GM18505 (cell line): Measurements from ENCODE around the gene MVB12B.
"Not testable (repeated sequence)": the region's sequence is repeated elsewhere in the genome, so short reads cannot be mapped to it uniquely, and the experiment has no call there.

Experiments used
- ATAC-seq: cut with Tn5 transposase; IDR thresholded peaks from one replicate; pipeline ENCODE4 v1.9.1; 2021; ENCODE audit not compliant: unreplicated experiment
- POLR2A ChIP-seq: IDR thresholded peaks from 4 replicates; pipeline ENCODE4 v1.6.1; 2011; ENCODE audit warnings: borderline replicate concordance; ENCODE audit not compliant: insufficient read depth, insufficient read length; ENCODE audit errors: extremely low read depth

MVB12B gene

DNA sequence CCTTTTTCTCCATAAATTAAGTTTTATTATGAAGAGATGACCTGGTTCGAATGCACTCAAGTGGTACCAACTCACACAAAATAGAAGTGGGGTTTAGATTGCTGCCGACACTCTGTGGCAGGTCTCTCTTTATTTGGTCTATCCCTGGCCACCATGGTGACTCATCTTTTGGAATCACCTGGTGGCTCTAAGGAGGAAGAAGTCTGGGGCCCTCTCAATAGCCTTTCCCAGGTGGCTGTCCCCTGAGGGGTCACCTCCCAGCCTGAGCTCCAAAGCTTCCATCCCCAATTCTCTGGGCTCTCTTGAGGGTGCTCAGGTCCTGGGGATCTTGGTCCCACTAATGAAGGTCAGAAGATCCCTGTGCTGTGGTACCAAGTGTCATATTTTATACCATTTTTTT, 136.8 kb downstream of the MVB12B start:
- ATAC-seq: no peak
- TF ChIP-seq POLR2A: no peak

DNA sequence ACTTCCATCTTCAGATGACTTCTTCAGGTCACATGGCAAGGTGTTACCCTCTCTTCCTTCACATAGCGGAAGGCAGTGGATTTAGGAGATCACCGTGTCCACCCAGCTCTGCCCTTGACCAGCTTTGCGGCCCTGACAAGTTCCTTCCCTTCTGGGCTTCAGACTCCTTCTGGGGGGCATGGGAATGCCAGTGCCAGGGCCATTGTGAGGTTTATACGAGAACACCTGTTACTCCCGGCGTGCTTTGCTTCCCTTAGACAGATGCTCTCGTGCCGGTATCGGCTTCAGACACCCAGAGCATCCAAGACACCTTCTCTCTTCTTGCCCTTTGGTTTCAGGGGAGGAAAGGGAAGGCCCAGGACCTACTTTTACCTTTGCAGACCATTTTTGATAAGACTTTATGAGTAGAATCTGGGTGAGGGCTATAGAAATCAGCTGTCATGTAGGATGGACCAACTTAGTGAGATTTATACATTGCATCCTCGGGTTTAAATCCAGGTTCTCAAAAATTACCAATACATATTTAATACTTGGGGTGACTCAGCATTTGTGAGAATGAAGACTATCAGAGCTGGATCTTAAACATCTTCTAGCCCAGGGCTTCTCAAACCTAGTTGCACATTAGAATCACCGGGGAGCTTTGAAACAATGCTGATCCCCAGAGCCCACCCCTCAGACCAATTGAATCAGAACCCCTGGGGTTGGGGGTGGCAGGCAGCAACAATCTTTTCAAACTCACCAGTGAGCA, 138.2 kb downstream of the MVB12B start:
- no peak for ATAC-seq
- no peak for TF ChIP-seq POLR2A

DNA sequence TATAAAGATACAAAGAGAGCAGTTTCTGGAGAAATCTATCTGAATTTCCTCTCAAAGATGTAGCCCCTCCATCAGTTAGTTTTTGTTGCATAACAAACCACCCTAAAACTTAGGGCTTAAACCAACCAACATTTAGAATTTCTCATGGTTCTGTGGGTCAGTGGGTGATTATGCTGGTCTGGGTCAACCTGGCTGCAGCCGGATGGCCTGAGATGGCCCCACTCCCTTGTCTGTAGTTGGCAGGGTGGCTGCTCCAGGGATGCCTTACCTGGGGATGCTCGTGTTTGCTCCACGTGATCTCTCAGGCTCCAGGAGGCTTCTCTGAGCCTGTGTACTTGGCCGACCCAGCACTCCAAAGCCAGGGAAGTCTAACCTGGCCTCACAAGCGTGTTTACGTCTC, 139.3 kb downstream of the MVB12B start:
- TF ChIP-seq POLR2A: no peak
- no peak for ATAC-seq

DNA sequence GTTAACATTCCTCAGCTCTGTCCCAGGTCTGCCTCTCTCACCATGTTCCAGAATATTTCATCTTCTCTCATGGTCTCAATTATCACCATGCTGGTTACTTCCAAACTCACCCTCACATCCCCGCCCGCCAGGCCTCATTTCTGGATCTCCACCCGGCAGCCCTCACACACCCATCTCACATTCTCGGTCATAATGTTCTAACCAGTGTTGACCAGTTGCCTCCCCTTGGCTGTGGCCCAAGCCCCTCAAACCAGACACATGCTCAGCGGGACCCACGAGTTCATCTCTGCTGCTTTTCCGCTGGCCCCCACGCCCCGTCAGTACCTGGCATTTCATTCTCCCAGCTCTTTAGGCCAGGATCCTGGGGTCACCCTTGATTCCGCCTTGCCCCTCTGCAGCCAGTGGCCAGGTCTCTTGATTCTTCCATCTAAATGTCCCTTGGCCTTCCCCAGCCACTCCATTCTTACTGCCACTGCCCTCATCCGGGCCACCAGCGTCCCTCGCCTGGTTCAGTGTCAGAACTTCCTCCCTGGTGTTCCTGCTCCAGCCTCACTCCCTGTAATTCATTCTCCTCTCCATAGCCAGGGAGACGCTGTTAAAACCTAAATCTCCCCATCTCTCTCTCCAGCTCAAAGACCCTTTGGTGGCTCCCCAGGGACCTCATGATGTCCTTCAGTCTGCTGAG, 141.7 kb downstream of the MVB12B start:
- ATAC-seq: no peak
- no peak for TF ChIP-seq POLR2A

DNA sequence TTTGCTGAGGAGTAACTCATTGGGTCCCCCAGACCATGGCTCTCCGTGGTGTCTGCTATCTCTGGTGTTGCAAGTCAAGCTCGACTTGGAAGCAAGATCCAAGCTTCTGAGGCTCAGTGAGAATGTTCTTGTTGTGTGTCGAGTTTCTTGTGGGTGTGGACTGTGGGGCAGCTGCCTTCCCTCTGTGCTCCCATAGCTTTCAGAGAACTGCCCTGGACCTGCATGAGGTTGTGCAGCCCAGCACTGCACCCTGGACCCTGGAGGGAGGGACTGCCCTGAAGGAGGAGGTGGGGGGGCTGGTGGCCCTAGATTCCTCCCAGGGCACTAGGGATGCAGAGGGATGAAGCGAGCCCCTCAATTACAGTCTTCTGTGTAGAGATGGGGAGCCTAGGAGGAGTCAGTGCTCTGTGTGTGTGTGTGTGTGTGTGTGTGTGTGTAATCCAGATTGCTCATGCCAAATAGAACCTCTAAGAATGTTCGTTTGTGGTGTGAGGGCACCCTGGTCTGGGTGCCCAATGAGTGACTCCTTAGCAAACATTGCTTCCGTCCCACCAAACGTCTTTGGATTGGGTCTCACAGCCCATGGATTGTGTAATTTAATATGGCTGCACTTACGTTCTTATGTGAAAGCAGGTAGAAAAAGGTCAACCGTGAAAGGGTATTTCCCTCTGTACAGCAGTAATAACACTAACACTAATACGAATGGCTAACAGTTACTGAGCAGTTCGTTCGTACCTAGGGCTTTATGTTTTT, 143.8 kb downstream of the MVB12B start:
- no peak for TF ChIP-seq POLR2A
- ATAC-seq: peak; percentile 42

DNA sequence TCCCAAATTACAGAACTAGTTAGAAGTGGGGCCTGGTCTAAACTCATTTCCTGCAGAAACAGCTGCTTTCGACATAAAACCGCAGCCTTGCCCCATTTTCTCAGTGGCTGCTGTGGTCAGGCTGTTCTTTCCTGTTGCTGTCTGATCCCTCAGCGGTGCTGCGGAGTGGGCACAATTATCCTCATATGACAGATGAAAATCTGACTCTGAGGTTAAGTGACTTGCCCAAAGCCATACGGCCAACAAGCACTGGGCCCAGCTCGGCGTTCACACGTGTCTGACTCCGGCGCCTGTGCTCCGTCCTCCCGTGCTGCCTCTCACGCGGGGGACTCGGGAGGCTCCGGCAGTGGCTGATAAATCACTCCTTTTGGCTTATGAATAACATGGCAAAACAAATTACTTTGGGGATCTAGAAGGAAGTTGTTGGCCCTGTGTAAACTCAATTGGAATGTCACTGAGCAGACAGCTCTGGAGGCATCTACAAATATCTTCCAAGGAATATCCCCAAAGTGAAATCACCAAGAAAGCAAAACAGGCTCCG, 144.5 kb downstream of the MVB12B start:
- peak; percentile 75 for ATAC-seq
- TF ChIP-seq POLR2A: no peak

DNA sequence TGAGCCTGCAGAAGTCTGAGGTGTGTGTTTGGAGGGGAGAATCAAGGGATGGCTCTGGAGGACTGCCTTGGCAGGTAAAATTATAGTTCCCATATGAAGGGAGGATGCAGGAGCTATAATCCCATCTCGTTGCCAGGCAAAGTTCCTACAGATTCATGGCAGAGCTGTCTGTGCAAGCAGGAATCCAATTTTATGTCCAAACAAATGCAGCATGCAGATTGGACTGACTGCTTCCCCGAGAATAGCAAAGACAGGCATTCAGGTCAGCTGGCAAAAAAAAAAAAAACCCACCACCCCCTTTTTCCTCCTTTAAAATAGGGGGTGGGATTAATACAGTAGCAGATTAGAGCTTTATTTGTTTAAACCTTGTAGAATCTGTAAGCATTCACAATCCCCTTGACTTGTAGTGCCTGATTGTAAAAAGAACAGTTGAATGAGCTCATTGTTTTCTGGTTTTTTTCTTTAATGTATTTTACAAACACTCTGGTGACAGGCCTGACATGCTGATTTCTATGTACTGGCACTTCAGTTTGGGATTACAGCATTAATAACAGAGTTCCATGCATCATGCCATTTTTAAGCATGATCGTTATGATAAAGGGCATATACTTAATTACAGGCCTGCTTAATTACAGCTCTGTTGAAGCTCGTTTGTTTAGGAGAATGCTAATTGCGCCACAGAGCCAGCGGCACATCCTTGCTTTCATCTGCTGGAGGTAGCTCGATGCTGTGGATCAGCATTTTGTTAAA, 145.7 kb downstream of the MVB12B start:
- no peak for TF ChIP-seq POLR2A
- ATAC-seq: no peak

DNA sequence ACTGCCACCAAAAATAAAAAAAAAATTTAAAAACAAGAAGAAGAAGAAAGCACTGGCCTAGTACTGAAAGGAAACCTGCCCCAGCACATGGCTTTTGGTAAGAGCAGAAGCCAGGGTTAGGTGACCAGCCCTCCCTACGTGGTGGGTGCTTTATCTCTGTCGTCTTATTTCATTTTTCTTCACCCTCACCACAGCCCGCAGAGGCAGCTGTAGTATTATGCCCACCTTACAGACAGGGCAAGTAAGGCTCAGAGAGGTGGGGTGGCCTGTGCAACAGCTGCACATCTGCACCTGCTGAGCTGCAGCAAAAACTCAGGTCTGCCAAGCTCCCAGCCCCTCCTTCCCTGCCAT, 146.3 kb downstream of the MVB12B start:
- no peak for ATAC-seq
- no peak for TF ChIP-seq POLR2A

DNA sequence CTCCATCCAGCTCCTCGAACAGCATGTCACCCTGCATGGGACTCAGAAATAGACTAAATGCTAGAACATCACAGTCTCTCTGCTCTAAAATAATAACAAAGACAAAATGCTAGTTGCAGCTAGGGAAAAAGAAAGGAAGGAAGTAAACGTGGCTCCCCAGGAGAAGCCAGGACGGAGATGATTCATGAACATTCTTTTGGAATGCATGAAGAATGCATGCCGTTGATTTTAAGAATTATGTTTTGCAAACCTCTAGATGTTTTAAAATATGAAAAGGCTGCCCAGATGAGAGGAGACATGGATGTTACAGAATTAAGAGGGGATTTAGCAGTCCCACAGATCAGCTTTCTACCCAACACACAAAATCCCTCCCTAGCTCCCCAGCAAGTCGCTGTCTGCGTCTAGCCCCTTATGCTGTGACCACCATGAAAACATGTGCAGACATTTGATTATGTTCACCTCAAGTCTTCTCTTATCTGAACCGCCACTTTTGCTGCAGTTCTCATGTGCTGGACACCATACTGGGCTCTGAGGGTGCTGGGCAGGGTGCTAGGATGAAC, 147.7 kb downstream of the MVB12B start:
- TF ChIP-seq POLR2A: no peak
- ATAC-seq: no peak

DNA sequence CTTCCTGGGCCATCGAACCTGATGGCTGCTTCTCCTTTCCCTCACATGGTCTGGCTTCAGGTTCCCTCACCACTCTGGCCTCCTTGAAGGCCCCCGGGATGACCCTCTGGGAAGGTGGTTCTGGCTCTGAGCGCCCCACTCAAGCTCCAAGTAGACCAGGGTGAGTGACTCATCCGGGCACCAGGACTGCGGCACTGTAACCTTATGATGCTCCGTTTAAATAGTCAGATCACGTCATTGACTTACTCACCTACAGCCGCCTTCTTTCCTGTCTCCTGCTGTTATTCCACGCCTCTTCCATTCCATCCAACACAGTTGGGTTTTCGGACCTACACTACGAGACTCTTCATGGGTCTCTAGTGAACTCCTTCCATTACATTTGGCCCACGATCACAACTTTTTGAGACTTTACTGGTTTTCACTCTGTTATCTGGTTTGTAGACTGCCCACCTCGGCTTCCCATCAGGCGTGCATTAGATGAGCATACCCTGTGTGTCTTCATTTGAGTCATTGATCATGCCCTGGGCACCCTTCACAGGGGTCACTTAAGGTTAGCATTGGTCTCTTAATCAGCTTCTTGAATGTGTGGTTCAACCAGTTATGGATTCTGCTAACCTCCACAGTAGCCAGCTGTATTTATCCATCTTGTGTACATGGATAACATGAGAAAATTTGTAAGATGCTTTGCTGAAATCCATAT, 148.3 kb downstream of the MVB12B start:
- ATAC-seq: no peak
- no peak for TF ChIP-seq POLR2A

DNA sequence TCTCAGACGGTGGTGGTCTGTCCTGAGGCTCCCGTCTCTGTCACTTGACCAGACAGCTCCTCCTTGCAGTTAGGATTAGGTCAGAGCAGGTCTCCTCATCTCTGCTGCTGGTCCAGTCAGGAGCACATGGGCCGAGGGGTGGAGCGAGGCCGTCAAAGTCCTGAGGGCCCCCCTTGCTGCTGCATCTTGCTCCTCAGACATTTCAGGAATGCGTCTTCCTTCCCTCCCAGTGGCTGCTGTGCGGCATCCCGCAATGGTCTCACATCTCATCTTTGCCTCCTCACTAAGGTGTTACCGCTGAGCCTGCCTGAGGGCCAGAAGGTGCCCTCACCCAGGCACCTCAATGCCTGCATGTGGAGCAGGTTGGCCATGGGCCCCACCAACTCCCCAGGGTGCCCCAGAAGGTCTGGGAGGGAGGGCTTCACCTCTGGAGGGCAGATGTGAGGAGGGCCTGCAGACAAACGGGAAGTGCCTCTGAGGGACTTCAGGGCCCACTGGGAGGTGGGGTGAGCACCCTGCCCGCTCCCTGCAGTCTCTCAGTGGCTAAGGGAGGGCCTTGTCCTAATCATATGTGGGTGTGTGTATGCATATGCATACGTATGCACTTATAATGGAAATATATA, 149.4 kb downstream of the MVB12B start:
- no peak for TF ChIP-seq POLR2A
- ATAC-seq: no peak

DNA sequence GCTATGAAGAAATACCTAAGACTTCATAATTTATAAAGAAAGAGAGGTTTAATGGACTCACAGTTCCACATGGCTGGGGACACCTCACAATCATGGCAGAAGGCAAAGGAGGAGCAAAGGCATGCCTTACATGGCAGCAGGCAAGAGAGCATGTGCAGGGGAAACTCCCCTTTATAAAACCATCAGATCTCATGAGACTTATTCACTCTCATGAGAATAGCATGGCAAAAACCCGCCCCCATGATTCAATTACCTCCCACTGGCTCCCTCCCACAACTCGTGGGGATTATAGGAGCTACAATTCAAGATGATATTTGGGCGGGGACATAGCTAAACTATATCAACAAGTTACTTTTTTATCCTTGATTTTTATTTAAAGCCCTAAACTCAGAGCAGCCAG, 150.8 kb downstream of the MVB12B start:
- not testable (repeated sequence) for ATAC-seq
